ENCODE measurements around the gene TBC1D3B.
A peak's percentile ranks its signal among the peaks of the same experiment; 100 is the strongest.
"Not testable (repeated sequence)": the region's sequence is repeated elsewhere in the genome, so short reads cannot be mapped to it uniquely, and the experiment has no call there.

TBC1D3B gene

GRCh38 chr17:36176536-36176935, at the start of gene TBC1D3B:
TSS of gene TBC1D3B (minus strand) at chr17:36176636. CDS start at chr17:36175050, 1,586 bp downstream.
- DNase-seq = not testable (repeated sequence)

DNA sequence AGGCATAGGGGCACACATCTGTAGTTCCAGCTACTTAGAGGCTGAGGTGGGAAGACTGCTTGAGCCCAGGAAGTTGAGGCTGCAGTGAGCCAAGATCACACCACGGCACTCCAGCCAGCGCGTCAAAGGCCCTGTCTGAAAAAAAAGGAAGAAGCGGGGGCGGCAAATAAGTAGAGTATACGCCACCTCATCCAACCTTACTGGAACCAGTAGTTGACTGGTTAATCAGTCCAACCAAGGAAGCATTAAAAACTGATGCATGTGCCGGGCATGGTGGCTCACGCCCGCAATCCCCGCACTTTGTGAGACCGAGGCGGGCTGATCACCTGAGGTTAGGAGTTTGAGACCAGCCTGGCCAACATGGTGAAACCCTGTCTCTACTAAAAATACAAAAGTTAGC, 46.5 kb upstream of the TBC1D3B start:
- not testable (repeated sequence) for DNase-seq

- DNase-seq = not testable (repeated sequence)
These were observed 45.2 kb upstream of the TBC1D3B start for GRCh38 chr17:36221581-36222100.

DNA sequence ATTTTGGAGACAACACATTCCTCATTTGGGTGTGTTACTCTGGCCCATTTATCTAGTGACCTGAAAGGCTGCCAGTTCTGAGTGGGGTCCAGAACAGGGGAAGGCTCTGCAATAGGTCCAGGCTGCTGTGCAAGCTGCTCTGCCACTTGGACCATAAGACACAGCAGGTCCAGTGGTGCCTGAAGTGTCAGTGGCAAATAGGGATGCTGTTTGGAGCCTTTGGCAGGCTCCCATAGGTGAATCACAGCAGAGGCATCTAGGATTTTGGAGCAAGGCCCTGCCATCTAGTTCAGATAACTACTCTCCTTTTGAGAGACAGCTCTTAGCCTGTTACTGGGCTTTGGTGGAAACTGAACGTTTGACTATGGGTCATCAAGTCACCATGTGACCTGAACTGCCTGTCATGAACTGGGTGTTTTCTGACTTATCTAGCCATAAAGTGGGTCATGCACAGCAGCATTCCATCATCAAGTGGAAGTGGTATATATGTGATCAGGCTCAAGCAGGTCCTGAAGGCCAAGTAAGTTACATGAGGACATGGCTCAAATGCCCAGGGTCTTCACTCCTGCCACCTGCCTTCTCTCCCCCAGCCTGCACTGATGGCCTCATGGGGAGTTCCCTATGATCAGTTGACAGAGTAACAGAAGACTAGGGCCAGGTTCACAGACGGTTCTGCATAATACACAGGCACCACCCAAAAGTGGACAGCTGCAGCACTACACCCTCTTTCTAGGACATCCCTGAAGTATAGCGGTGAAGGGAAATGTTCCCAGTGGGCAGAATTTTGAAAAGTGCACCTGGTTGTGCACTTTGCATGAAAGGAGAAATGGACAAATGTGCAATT, 44.5 kb upstream of the TBC1D3B start:
- not testable (repeated sequence) for DNase-seq

GRCh38 chr17:36219556-36219955, 43.1 kb upstream of the TBC1D3B start:
- not testable (repeated sequence) for DNase-seq

DNA sequence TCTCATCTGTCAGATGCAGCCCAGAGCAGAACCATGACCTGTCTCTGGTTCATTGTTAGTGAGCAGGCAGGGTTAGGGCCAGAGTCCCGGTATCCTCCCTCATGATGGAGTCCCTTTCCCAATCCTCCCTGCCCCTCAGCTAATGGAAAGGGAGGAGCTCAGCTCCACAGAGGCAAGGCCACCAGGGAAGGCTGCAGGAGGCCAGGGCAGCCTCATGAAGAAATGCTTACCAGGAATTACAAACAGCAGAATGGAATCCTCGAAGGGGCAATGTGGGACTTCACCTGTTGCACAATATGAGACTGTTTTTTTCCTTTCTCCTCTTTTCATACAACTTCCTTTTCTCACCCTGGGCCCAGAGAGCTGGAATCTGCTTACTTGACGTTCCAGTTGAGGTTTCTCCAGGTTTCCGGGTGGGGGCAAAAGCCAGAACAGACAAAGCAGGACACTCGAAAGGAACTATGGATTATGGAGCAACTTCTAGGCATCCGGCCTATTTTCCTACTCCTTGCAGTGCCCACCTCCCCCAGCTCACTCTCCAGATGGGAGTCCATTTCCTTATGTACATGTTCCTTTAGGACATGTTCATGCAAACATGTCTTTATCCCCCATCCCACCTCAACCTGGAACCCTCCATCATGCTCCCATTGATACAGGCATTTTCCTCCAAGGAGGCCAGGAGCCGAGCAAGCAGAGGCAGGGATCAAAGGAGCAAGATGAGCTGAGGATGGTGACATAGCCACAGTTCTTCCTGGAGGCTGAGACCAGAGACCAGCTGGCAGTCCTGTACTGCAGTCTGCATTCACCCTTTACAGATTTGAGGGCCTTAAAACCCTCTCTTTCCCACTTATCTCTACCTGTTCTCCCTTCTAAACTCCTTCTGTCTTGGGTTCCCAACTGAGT, 39.2 kb upstream of the TBC1D3B start:
- DNase-seq = peak; percentile 43 to 57

GRCh38 chr17:36214918-36215317, 38.5 kb upstream of the TBC1D3B start:
- peak; percentile 72 to 75 for DNase-seq

GRCh38 chr17:36213695-36214094, 37.3 kb upstream of the TBC1D3B start:
- no peak for DNase-seq

GRCh38 chr17:36212966-36213365, 36.5 kb upstream of the TBC1D3B start:
- DNase-seq = peak; percentile 86 to 87

DNA sequence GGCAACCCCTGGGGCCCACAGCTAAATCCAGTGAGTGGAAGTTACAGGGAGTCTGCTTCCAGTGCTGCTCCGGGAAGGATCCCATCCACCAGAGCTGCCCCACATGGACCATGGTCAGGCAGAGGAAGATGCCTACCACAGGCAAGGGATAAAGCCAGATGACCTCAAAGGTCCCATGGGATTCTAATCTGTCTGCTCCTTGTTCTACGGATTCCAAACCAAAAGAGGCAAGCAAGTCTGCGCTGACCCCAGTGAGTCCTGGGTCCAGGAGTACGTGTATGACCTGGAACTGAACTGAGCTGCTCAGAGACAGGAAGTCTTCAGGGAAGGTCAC, 35.8 kb upstream of the TBC1D3B start:
- DNase-seq = no peak

- not testable (repeated sequence) for DNase-seq
These were observed 35.2 kb upstream of the TBC1D3B start for GRCh38 chr17:36211484-36212271.

- peak; percentile 90 to 91 for DNase-seq
These were observed 34.2 kb upstream of the TBC1D3B start, which contains the start of gene CCL4L2 for GRCh38 chr17:36210439-36211211. TSS of gene CCL4L2 (plus strand) at chr17:36211063.

DNA sequence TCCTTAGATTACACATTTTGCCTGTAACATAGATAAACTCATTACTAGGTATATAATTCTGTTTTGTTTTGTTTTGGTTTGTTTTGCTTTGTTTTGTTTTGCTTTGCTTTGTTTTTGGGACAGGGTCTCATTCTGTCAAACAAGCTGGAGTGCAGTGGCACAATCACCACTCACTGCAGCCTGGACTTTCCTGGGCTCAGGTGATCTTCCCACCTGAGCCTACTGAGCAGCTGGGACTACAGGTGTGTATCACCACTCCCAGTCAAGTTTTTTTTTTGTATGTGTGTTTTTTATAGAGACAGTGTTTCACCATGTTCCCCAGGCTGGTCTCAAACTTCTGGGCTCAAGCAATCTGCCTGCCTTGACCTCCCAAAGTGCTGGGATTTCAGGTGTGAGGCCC, 33.1 kb upstream of the TBC1D3B start:
- no peak for DNase-seq

DNA sequence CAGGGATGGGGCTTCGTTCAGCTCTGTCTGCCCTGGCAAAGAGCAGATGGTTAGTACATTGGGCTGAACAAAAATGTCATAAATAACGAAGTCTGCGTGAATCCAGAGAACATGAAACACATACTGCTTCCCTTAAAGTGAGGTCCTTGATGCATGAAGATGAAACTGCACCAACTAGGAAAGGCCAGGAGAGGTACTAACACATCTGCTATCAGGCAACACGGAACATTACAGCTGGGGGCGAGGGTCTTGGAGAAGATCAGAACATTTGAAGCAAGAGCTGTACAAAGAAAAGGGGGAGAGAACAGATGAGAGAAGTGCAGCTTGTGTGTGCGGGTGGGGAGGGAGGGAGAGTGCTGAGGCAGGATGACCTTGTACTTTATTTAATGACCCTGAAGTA, 30.9 kb upstream of the TBC1D3B start:
- not testable (repeated sequence) for DNase-seq

DNA sequence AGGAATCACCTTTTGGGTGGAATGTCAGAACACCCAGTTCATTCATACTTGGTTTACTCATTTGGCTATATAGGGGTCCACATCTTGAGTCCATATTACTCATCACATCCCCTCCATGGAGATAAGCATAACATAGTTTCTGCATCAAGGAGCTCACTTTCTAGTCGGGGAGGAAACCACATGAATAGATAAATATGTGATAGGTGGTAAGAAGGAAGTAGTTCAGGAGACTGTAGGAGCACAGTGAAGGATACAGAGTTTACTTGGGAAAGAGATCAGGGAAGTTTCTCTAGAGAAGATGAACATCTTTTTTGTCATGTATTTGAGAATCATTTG, 30.0 kb upstream of the TBC1D3B start:
- not testable (repeated sequence) for DNase-seq

DNA sequence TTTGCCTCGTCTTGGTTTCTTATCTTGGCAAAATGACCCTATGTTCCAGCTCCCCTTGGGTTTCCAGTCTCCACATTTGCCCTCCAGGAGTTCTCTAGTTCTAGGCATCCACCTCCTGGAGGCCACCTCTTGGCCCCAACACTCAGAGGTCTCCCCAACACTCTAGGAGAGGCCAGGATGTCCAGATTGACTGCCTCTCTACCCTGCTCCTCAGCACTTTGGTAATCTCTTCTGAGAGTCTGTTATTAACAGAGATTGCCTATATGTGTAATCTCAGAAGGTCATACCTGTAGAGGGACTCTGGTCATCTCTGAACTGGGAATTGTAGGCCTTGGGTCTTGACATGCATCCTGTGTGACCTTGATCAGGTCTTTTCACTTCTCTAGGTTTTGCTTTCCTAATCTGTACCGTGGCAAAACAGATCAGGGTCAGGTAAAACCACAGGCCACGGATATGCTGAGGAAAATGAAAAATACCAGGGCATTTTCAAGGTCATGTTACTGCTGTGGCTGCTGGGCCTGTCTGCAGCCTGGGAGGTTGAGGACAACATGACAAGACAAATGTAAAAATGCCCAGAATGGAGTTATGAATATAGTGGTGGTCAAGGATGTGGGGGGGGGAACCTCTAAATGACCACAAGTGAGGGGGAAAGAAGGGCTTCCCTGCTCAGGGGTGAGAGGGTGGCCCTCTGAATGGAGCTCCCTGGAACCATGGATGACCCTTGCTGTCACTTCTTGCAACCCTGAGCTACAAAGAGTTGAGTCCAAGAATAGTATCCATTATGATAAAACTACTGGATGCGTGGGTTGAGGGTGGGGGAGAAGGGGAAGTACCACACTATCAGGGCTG, 29.4 kb upstream of the TBC1D3B start:
- DNase-seq = no peak

GRCh38 chr17:36204724-36205500, 28.5 kb upstream of the TBC1D3B start:
- no peak for DNase-seq

DNA sequence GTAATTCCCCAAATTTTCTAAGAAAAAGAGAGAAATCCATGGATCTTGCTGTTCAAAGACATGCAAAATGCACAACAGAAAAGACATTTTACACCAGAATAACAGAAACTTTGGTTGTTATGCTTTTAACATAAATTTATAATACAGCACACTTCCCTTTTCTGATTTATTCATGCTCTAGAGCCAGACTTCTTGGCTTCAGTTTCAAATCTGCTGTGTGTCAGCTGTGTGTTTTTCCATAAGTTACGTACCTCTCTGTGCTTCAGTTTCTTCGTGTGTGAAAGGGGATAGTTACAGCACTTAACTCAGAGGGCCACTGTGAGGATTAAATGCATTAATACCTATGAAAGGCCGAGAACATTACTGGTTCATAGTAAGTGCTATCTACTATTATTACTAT, 26.9 kb upstream of the TBC1D3B start:
- no peak for DNase-seq

- not testable (repeated sequence) for DNase-seq
These were observed 25.1 kb upstream of the TBC1D3B start for GRCh38 chr17:36201506-36201905.

GRCh38 chr17:36201102-36201501, 24.7 kb upstream of the TBC1D3B start:
- not testable (repeated sequence) for DNase-seq
